Germinal center (tissue), 1 donor: Measurements from ENCODE around the gene TENM4.

Experiments used
- DNase-seq: peaks from one replicate; pipeline ENCODE4 v3.0.0; 2012; ENCODE audit warnings: mixed read lengths, low spot score

TENM4 gene

DNA sequence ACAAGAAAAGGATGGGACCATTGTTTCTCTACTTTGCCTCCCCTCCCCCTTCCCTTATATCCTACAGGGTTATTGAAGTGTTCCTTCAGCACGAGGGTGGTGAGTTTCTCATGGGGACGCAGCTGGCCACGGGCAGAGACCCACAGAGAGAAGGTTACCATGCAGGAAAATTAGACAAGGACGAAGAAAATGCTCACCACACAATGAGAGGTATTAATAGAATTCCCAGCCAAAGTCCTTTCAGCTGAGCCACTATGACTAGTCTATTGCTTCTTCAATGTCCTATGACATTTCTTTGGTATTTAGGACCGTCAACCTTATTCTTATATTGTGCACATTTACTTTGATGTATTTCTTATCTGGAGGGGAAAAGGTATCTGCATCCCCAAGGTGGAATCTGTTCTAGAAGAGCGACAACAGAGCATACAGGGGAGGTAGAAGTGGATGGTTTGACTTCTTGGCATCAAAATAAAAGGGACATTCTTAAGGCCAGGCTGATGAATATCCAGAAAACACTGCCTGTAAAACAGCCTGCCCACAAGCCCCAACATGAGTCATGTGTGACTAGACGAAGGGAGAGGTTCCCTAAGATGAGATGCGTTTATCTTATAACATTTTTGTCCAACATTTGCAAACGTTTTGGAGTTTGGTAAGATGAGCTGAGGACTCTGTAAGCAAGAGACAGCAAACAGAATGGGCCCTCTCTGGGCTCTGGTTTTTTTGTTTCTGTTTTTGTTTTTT is 656.3 kb downstream of the TENM4 start:
- DNase-seq: no peak

DNA sequence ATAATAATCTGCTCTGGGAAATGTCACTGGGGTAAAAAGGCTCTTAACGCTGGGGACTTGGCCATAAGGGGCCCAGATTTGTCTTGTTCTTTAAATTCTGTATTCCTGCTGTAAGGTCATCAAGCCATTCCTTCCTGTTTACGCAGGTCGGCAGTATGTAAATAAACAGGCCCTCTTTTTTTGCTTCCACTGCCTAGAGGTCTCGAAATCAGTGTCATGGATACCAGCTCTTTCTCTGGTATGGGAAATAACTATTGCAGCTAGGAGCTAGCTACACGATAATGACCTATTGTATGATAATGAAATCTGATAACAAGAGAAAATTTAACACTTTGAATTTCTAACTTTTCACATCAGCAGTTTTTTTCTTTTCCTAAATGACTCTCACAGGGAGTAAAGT is 657.0 kb downstream of the TENM4 start:
- no peak for DNase-seq

DNA sequence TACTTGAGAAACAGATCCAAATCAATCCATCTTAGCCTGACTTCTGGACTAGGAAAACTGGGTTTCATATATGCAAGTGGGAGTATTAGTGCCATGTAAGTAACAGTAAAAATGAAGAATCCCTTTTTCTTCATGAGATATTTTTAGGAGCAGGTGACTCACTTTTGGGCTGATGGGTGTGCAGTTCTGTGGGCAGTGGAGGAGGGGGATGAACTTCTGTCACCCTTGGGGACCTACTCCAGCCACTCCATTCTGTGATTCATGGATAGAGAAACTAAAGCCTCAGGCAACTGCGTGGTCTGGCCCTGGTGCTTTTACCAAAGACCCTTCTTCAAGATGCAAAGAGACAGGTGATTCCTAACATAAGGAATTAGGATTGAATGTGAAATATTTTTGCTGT is 657.5 kb downstream of the TENM4 start:
- DNase-seq: no peak

DNA sequence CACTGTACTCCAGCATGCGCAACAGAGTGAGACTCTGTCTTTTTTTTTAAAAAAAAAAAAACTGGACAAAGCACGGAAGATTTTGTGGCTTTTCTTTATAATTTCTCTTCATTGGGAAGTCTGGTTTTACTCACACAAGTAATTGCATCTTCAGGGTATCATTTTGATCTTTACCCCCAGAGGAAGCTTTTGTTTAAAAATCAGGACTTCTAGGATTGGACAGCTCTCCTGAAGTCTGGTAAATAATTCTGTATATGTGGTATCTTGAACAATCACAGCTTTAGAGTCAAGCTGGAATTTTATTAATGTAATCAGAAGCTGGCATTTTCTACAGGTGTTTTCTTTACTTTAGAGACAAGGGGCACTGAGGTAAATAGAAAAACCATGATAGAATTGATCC is 658.1 kb downstream of the TENM4 start:
- DNase-seq: no peak

DNA sequence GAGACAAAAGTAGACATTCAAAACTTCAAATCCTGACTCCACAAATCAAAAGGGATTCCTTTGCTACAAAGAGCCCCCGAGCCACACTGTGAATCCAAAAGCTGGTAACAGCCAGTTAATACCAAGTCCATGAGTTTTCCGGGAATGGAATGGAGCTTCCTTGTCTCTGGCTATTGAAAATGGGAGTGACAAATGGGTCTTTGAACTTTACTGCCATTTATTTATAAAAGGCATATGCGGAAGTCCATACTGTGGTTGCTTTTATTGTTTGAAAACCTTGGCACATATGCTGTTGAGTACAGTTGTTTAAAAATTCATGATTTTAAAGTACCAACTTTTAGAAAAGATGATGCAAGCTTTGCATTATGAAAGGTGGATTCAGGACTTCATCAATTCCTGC is 659.9 kb downstream of the TENM4 start:
- DNase-seq: no peak

DNA sequence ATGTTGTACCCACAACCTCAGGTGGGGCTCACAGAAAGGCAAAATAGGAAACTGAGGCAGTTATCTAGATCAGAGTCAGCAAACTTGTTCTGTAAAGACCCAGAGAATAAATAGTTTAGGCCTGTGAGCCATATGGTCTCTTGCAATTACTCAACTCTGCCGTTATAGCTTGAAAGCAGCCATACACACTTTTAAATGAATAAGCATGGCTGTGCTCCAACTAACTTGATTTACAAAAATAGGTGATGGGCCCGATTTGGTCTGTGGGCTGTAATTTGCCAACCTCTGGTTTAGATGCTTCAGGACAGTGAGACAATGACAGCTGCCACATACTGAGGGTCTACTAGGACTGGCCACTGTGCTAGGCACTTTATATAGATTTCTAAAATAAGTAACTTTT is 667.3 kb downstream of the TENM4 start:
- DNase-seq: no peak

DNA sequence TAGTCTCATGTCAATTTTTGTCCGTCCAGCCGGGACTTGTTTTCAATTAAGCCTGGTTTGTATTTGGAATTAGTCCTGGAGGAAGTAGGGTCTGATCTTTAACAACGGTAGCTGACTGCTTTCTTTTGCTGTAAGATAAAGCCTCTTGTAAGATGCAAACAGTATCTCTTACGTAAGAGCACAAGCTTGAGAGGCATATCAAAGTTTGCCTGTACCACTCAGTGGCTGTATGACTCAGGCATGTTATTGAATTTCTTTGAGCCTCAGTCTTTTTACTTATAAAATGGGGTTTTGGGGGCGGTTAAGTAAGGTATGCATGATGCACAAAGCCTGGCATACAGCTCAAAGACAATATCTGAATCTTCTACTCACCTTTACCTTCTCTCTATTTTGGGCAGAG is 667.8 kb downstream of the TENM4 start:
- DNase-seq: no peak

DNA sequence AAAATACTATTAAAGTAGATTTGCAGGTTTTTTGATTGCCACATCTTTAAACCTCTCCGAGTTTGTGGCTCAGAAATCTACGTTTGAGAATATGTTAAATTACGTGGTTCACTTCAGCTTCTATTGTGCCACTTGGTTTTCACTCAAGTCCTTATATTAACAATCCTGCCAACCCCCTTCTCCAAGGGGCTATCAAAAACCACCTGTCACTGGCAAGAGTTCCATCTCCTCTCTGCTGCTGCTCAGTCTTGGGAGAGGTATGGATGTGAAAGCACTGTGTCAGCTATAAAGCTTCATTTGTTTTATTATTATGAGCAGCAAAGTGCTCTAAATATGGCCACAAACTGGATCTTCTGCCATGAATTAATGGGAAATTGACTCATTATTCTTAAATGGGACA is 668.6 kb downstream of the TENM4 start:
- no peak for DNase-seq

DNA sequence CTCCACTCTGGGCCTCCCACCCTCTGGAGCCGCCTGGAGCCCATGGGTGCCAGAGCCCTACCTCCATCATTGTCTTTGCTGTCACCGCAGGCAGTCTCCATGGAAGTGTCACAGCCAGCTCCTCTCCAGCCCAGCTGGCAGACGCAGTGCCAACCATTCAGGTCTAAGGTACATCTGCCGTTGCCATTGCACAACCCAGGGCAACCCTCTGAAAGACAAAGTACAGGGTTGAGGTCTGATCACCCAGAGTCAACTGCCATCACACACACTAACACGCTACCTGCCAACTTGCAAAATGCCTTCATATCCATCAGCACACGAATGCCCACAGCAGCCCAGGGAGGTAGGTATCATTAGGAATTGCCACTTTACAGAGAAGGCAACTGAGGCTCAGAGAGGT is 669.9 kb downstream of the TENM4 start:
- DNase-seq: no peak

DNA sequence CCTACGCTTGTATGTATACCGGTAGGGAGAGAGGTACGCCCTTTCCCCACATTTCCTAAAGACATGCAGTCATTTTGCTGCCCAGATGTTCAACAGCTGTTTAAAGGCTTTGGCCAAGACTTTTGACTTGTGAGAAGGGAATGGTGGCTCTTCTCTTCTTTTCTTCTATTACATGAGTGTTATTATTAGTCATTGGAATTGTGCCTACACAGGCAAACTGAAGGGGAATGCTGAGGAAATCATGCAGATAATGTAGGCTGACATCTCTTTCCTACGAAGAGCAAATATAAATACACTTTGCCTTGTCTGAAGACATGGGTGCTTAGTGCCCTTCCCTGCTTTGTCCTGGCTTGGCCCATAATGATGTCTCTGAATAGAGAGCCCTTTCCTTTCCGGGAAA is 671.9 kb downstream of the TENM4 start:
- DNase-seq: no peak

DNA sequence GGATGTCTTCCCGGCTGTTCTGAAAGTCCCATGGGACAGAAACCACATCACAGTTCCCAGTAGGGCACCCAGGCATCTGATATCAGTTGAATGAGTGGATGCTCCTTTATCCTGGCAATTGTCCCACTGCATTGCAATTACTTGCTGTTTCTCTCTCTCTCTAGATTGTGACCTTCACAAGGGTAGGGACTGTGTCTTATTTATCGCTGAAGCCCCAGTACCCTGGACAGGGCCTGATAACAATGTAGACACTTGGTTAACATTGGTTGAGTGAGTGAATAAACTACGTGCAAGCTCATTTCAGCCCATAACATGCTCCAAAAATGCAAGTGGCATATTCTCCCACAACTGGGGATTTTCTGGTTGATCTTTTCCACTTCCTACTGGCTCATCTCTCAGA is 672.5 kb downstream of the TENM4 start:
- DNase-seq: no peak

DNA sequence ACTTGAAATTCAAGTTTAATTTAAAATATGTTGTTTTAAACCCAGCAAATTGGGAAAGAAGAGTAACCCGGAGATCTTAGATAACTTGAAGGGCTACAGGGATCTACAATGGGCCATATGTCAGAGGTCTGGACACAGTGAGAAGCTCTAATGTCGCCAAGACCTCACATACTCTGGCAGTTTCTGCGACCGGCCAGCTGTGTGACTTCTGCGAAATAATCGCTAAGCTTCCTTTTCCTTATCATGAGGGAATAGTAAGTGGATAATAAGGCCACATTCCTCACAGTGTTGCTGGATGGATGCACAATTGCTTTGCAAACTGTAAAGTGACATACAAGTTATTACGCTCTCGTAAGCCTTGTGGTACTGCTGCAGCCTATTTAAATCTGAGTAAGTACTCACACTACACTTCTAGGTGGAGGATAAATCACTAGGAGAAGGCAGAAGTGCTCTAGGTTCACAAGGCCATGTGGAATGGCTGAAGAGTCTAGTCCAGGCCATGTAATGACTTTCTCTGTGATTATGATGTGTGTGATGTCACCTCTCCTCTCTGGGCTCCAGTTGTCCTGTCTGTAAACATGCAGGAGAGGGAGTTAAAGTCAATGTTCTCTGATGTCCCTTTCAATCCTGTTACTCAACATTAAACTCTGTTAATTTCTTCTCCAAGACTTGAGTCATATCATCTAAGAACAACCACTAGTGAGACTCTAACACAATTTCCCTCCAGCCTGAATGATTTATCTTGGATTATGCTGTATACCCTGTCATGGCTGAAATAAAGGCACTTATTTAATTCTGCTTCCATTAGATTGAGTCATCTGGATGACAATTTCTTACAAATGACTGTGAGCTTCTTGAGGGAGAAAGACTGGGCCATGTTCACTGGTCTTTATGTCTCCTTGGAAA is 673.5 kb downstream of the TENM4 start:
- DNase-seq: no peak

DNA sequence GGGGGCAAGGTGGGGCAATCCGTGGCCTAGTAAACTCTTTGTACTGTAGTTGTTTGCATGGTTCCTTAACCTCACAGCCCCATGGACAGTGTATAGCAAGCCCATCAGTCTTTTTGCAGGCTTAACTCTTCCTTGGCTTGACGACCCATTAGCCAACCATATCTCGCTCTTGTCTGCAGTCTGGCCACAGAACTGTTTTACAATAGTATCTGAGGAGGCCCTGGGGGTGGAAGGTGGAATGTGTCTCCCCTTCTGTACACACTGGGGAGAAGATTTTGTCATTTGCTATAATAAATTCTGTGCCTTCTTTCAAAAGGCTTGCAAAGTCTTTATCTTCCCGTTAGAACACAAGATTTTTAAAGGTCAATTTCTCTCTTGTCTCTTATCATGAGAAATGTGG is 675.9 kb downstream of the TENM4 start:
- no peak for DNase-seq

DNA sequence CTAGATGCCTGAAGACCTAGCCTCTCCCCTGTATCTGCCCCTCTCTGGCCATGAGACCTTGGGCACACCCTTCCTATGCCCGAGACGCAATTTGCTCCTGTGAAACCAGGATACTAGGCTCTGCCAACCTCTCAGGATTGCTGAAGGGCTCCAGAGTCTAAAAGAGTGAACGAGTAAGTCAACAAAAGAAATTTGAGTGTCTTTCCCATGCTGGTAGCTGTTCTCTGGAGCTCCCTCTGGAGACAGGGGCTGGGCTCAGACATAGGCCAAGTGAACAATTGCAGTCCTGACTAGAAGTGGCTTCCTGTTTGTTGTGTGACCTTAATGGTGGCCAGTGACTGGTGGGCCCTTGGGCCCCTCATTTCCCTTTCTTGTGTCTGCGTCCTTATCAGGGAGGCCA is 677.2 kb downstream of the TENM4 start:
- no peak for DNase-seq

DNA sequence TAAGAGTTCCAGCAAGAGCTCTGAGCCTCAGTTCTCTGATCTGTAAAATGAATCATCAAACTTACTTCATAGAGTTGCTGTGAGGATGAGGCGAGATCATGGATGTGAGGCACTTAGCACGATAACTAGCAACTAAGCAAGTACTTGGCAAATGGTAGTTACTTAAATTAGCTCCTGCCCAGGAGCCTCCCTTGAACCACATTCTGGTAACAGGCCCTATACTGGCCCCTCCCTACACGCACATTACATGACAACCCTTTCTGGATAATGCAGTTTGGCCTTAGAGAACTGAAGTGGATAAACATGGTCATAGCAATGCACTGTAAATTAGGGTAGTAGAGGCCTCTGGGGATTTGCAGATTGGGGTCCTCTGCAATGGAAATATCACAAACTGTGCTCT is 678.7 kb downstream of the TENM4 start:
- no peak for DNase-seq

DNA sequence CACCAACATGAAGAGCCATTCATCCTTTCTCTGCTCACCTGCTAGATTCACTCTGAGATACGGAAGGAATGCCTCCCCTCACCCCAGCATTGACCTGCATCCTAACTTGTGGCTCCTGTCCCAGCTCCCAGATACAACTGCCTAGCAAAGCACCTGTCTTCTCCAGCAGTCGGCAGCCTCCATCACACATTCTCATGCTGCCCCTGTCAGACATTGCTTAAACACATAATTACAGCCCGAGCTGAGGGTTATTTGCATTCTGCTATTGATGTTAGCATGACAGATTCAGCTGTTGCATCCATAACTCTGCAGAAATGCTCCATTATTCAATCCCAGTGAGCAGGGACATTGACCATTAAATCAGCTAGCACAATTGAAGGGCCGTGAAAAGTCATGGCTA is 681.8 kb downstream of the TENM4 start:
- DNase-seq: no peak

DNA sequence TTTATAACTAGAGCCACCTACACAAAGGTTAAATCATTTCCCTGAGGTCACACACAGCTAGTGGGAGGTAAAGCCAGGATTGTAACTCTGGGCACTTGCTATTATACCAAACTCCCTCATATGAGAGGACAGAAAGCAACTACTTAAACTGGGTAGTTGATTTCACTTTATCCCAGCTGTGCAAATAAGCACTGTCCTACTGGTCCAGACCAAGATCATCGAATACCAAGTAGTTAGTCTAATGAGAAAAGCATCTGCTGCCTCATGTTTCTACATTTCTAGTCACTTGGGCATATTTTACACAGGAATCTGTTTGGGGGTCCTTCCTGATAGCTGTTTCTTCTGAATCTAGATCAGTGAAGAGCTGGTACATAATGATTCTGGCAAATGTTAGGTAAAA is 687.5 kb downstream of the TENM4 start:
- no peak for DNase-seq

DNA sequence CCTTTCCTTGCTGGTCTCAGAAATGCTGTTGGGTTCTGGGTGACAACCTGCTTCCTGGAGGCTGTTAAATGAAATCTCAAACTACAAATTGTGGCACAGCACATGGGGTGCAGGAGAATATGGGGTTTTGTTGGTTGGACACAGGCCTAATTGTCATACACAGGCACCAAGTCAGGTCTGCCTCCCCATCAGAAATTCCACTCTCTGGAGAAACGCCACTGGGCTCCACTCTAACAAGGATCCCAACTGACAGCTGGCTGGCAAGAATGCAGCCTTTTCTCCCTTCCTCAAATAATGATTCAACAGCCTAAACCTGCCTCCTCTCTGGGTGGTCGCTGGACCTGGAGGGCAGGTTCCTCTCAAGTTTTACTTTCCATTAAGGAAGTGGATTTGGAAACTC is 688.3 kb downstream of the TENM4 start:
- no peak for DNase-seq

DNA sequence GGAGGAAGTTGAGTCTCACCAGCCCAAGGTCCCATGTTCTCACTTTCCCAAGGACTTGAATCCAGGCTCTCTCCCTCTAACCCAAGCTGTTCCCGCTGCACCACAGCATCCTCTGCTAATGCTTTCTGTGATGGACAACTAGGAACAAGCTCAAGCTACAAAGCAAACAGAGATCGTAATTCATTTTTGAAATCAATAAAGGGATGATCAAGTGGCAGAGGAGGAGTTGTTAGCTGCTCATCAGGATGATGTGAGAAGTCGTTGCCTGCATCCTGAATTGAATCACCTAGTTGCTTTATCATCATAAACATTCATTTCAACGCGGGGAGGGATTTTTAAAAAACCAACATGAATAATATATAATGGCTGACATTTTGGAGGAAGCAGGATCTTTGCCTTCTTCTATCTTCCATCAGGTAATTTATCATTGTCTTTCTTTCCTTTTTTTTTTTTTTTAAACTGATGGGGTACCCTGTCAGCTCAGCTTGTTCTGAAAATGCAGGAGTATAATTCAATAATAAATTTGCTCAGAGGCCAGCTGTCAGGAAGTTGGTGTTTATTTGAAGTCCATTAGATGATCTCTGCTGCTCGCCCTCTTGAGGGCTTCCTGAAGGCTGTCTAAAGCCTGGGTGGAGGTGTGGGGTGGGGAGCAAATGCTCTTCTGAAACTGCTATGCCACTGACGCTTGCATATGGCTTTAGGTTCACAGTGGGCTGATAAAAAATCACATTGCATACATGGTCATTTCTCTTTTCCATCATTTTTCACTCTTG is 691.7 kb downstream of the TENM4 start:
- DNase-seq: no peak

DNA sequence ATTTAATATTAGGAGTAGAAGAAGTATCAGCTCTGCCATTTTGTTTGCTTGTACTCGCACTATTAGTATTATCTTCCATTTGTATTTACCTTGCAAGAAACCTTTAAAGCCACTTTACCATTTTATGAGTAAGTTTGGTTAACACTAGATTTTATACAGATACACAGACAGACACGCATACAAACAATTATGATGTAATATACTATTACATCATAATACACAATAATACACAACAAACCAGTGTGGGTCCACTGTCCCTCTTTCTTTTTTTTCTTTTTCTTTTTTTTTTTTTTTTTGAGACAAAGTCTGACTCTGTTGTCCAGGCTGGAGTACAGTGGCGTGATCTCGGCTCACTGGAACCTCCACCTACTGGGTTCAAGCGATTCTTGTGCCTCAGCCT is 695.9 kb downstream of the TENM4 start:
- DNase-seq: no peak

DNA sequence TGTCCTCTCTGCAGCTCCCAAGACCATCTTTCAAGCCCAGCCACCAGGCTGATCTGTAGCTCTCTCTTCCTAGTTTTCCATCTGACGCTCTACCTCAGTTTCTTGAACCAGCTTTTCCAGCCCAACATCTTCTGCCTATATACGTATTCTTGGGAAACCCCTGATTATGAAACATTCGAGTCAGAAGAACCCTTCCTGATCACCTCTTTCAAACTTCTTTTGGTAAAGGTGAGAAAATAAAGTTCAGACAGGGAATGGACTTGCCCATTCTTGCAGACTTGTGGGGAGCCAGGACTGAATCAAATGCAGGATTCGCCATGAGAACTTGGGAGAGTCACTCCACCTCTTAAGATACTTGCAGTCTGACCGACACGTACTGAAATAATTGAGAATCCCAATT is 696.6 kb downstream of the TENM4 start:
- DNase-seq: no peak

DNA sequence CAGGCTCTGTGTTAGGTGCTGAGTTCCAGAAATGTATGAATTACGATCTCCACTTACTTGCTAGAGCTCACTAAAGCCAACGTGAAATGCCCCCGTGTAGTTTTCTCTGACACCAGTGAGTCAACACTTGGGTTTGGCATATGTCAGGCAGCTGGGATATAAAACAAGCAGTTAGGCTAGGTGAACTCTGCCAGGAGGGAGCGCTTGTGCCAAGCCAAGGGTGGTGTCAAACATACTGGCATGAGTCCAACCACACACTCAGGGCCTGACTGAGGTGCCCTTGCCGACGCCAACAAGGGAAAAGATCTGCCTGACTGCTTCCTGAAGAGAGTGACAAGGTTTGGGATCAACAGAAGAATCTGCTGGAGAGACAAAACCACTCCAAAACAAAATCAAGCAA is 698.4 kb downstream of the TENM4 start:
- no peak for DNase-seq

DNA sequence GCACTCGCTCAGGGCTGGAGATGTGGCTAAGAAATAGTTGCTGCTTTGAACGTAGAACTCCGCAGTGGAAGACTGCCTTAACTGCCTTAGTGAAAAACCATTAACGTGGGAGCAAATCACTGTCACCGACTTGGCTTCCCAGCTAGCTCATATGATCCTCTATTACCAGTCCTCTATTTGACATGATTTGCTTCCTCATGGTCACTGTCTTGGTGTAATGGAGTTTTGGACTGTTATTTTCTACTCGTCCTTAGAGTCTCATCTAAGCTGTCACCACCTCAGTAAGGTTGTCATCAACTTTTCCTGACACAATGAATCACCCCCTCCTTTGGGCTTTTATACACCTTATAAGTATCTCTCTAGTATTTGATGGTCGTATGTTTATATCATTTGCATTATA is 699.1 kb downstream of the TENM4 start:
- DNase-seq: no peak
